ENCODE data around the gene GAS7. TPM values are rescaled to one million over a fixed set of nuclear protein-coding genes. Genes with fewer than 3 reads are reported as not detected.

GAS7 gene
- total RNA-seq, 1 donor from 2014 or later: 19.5 TPM

- peak; percentile 77 for DNase-seq (ENCODE audit: extremely low spot score, unreplicated experiment)
- Mint-ChIP-seq H3K27me3 (peaks cover 46% of the 10 kb centered on the region), H3K36me3 (no peaks in the 10 kb centered on the region), H3K4me3 (peak overlapping the region; percentile 58), H3K27ac (no peak overlapping the region), H3K4me1 (ENCODE audit: unreplicated experiment) (peaks cover 13% of the 10 kb centered on the region), H3K9me3 (no peaks in the 10 kb centered on the region)
- peak; percentile 79 for TF ChIP-seq CTCF (conservative IDR thresholded peaks at IDR 0.05)
Observed at GRCh38 chr17:9959377-9959981, 238.9 kb downstream of the GAS7 start.

DNA sequence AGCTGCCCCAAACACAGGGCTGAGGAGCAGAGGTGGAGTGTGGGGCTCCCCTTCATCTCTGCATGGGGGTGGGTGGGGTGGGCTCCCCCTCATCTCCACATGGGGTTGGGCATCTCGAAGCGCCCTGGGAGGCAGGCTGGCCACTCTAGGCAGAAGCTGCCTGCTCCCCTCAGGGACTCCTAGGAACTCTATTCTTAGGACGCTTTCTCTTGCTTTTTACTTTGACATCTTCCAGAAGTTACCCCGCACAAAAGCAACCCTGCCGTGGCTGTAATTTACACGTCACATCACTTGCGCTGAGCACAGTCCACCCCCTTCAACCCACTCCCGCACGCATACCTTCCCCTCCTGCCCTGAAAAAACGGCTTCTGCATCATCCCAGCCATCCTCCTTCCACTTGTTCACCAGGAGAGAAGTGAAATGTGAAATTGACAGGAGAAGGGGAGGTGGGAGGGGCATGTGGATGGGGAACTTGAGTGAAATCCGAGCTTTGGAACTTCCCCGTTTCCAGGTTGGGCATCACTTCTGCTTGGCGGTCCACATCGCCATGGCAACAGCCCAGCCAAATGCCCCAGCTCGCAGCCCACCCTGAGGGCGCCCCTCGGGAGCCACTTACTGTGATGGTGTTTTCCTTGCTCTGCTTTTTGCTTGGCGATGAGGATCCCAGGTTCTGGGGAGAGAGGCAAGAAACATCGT is 239.7 kb downstream of the GAS7 start:
- H3K36me3 Mint-ChIP-seq: no peaks in the 10 kb centered on the region
- H3K4me3 Mint-ChIP-seq: peak overlapping the region; percentile 58
- peaks cover 13% of the 10 kb centered on the region for H3K4me1 Mint-ChIP-seq (ENCODE audit: unreplicated experiment)
- TF ChIP-seq CTCF (conservative IDR thresholded peaks at IDR 0.05): no peak
- H3K27me3 Mint-ChIP-seq: peaks cover 49% of the 10 kb centered on the region
- no peaks in the 10 kb centered on the region for H3K9me3 Mint-ChIP-seq
- DNase-seq (ENCODE audit: extremely low spot score, unreplicated experiment): no peak
- no peak overlapping the region for H3K27ac Mint-ChIP-seq

DNA sequence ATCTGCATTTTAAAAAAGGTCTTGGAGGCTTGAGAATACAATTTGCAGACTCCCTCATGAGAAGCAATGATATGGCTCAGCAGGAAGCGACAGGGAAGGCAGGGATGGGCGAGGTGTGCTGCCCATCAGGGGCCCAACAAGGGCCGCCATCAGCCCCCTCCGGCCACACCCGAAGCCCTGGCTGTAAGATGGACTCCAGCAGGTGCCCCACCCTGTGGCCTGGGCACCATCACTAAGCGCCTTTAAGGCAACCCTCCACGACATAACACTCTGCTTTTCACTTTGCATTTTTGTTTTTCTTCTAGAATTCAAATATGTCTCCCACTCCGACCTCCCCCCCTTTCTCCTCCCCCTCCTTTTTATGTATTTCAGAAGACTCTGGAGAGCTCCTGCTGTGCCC is 241.2 kb downstream of the GAS7 start:
- H3K9me3 Mint-ChIP-seq: no peaks in the 10 kb centered on the region
- H3K36me3 Mint-ChIP-seq: no peaks in the 10 kb centered on the region
- H3K4me3 Mint-ChIP-seq: no peak overlapping the region
- no peak for DNase-seq (ENCODE audit: extremely low spot score, unreplicated experiment)
- no peak overlapping the region for H3K27ac Mint-ChIP-seq
- peaks cover 43% of the 10 kb centered on the region for H3K27me3 Mint-ChIP-seq
- TF ChIP-seq CTCF (conservative IDR thresholded peaks at IDR 0.05): no peak
- peaks cover 13% of the 10 kb centered on the region for H3K4me1 Mint-ChIP-seq (ENCODE audit: unreplicated experiment)

DNA sequence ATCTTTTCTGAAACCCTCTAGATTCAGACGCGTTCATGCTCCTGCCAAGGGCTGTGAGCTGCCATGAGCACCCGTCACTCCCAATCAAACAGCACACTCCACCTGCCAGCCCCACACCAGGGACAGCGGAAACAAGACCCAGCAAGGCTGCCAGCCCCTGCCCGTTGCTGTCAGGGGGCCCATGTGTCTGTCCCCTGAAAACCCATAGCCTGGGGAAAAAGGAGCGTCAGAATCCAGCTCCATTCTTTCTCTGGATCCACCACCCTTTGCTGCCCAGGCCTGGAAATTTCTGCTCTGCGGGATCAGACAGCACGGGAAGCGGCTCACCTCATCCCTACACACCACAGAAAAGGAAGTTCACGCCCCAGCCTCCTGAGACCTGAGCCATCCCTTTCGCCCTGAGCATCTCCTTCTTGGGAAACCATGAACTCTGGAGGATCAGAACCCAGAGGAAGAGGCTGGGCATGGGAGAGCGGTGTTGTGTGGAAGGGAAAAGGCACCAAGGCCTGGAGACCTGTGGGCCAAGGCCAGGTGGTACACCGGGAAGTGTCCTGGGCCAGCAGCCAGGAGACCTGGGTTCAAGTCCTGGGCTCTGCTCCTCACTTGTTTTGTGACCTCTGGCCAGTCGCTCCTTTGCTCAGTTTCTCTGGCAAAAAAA is 241.8 kb downstream of the GAS7 start:
- Mint-ChIP-seq H3K9me3 (no peaks in the 10 kb centered on the region), H3K36me3 (no peaks in the 10 kb centered on the region), H3K27me3 (peaks cover 37% of the 10 kb centered on the region), H3K4me1 (ENCODE audit: unreplicated experiment) (peaks cover 13% of the 10 kb centered on the region), H3K27ac (no peak overlapping the region), H3K4me3 (no peak overlapping the region)
- DNase-seq (ENCODE audit: extremely low spot score, unreplicated experiment): no peak
- TF ChIP-seq CTCF (conservative IDR thresholded peaks at IDR 0.05): no peak

DNA sequence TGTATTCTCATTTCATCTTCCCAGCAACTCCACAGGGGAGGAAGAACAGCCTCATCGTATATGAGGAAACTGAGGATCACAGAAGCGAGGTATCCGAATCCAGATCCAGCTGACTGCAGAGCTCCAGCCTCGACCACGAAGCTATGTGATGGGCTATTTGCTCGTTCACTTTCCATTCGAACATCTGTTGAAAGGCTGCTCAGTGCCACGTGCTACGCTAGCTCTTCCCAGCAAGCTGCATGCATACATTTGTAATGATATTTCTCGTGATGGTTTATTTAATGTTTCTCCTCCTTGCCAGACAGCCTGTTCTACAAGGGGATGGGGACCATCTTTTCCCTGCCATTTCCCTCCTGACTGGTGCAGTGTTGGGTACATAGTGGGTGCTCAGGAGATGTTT is 244.9 kb downstream of the GAS7 start:
- H3K36me3 Mint-ChIP-seq: no peaks in the 10 kb centered on the region
- peaks cover 24% of the 10 kb centered on the region for H3K27me3 Mint-ChIP-seq
- DNase-seq (ENCODE audit: extremely low spot score, unreplicated experiment): no peak
- no peaks in the 10 kb centered on the region for H3K9me3 Mint-ChIP-seq
- no peak overlapping the region for H3K27ac Mint-ChIP-seq
- no peak overlapping the region for H3K4me3 Mint-ChIP-seq
- H3K4me1 Mint-ChIP-seq (ENCODE audit: unreplicated experiment): no peaks in the 10 kb centered on the region
- TF ChIP-seq CTCF (conservative IDR thresholded peaks at IDR 0.05): no peak

Measured in type B pancreatic cell (in vitro differentiated cells).